ENCODE measurements around the gene GOLGA1. TPM values are rescaled to one million over a fixed set of nuclear protein-coding genes. Genes with fewer than 3 reads are reported as not detected.

GOLGA1 gene
- total RNA-seq, 1 experiment from 2014 or later, result 9.6 TPM

- TF ChIP-seq PRDM15 (CRISPR knock-in tag; IDR thresholded peaks at IDR 0.05), result no peak
- no peak for TF ChIP-seq KAT7 (CRISPR knock-in tag; IDR thresholded peaks at IDR 0.05; ENCODE audit: borderline replicate concordance)
Measured at GRCh38 chr9:124946167-124946566, 5.3 kb upstream of the GOLGA1 start (continued).

- Mint-ChIP-seq H3K9me3 (no peaks in the 10 kb centered on the region), H3K4me1 (peaks cover 14% of the 10 kb centered on the region), H3K27ac (peak overlapping the region; percentile 97), H3K36me3 (no peaks in the 10 kb centered on the region), H3K4me3 (peak overlapping the region; percentile 89), H3K27me3 (ENCODE audit: low read depth) (no peaks in the 10 kb centered on the region)
- TF ChIP-seq ESRRA (CRISPR knock-in tag; IDR thresholded peaks at IDR 0.05; ENCODE audit: borderline replicate concordance) (no peak), NFYB (CRISPR knock-in tag; conservative IDR thresholded peaks at IDR 0.05; ENCODE audit: low read depth) (no peak), ZNF671 (CRISPR knock-in tag; IDR thresholded peaks at IDR 0.05) (no peak), ZNF232 (CRISPR knock-in tag; IDR thresholded peaks at IDR 0.05) (no peak), MYBL2 (CRISPR knock-in tag; IDR thresholded peaks at IDR 0.05) (no peak), ZNF263 (CRISPR knock-in tag; IDR thresholded peaks at IDR 0.05; ENCODE audit: low read depth) (no peak), PRDM15 (CRISPR knock-in tag; IDR thresholded peaks at IDR 0.05) (peak; percentile 58), NR2C2 (CRISPR knock-in tag; IDR thresholded peaks at IDR 0.05) (no peak), CDX4 (CRISPR knock-in tag; IDR thresholded peaks at IDR 0.05; ENCODE audit: borderline replicate concordance) (no peak), ELF4 (CRISPR knock-in tag; IDR thresholded peaks at IDR 0.05; ENCODE audit: low read depth) (no peak)
- TF ChIP-seq, protein P1, sequence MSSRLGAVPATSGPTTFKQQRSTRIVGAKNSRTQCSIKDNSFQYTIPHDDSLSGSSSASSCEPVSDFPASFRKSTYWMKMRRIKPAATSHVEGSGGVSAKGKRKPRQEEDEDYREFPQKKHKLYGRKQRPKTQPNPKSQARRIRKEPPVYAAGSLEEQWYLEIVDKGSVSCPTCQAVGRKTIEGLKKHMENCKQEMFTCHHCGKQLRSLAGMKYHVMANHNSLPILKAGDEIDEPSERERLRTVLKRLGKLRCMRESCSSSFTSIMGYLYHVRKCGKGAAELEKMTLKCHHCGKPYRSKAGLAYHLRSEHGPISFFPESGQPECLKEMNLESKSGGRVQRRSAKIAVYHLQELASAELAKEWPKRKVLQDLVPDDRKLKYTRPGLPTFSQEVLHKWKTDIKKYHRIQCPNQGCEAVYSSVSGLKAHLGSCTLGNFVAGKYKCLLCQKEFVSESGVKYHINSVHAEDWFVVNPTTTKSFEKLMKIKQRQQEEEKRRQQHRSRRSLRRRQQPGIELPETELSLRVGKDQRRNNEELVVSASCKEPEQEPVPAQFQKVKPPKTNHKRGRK (CRISPR knock-in tag; IDR thresholded peaks at IDR 0.05; ENCODE audit: borderline replicate concordance), result no peak
- TF ChIP-seq, protein P2, sequence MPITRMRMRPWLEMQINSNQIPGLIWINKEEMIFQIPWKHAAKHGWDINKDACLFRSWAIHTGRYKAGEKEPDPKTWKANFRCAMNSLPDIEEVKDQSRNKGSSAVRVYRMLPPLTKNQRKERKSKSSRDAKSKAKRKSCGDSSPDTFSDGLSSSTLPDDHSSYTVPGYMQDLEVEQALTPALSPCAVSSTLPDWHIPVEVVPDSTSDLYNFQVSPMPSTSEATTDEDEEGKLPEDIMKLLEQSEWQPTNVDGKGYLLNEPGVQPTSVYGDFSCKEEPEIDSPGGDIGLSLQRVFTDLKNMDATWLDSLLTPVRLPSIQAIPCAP (CRISPR knock-in tag; IDR thresholded peaks at IDR 0.05), result no peak
- TF ChIP-seq, protein P3, sequence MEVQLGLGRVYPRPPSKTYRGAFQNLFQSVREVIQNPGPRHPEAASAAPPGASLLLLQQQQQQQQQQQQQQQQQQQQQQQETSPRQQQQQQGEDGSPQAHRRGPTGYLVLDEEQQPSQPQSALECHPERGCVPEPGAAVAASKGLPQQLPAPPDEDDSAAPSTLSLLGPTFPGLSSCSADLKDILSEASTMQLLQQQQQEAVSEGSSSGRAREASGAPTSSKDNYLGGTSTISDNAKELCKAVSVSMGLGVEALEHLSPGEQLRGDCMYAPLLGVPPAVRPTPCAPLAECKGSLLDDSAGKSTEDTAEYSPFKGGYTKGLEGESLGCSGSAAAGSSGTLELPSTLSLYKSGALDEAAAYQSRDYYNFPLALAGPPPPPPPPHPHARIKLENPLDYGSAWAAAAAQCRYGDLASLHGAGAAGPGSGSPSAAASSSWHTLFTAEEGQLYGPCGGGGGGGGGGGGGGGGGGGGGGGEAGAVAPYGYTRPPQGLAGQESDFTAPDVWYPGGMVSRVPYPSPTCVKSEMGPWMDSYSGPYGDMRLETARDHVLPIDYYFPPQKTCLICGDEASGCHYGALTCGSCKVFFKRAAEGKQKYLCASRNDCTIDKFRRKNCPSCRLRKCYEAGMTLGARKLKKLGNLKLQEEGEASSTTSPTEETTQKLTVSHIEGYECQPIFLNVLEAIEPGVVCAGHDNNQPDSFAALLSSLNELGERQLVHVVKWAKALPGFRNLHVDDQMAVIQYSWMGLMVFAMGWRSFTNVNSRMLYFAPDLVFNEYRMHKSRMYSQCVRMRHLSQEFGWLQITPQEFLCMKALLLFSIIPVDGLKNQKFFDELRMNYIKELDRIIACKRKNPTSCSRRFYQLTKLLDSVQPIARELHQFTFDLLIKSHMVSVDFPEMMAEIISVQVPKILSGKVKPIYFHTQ (CRISPR knock-in tag; IDR thresholded peaks at IDR 0.05), result 0 out of 2 replicates have a peak, but pooled peaks have one; percentile 8
- TF ChIP-seq, protein P4, sequence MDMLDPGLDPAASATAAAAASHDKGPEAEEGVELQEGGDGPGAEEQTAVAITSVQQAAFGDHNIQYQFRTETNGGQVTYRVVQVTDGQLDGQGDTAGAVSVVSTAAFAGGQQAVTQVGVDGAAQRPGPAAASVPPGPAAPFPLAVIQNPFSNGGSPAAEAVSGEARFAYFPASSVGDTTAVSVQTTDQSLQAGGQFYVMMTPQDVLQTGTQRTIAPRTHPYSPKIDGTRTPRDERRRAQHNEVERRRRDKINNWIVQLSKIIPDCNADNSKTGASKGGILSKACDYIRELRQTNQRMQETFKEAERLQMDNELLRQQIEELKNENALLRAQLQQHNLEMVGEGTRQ (CRISPR knock-in tag; IDR thresholded peaks at IDR 0.05), result no peak
- TF ChIP-seq, protein P5, sequence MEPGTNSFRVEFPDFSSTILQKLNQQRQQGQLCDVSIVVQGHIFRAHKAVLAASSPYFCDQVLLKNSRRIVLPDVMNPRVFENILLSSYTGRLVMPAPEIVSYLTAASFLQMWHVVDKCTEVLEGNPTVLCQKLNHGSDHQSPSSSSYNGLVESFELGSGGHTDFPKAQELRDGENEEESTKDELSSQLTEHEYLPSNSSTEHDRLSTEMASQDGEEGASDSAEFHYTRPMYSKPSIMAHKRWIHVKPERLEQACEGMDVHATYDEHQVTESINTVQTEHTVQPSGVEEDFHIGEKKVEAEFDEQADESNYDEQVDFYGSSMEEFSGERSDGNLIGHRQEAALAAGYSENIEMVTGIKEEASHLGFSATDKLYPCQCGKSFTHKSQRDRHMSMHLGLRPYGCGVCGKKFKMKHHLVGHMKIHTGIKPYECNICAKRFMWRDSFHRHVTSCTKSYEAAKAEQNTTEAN (CRISPR knock-in tag; IDR thresholded peaks at IDR 0.05), result no peak
- CTCF ChIA-PET, result no interaction called here
- peak; percentile 24 for DNase-seq (ENCODE audit: low spot score)
- POLR2A ChIA-PET, result interaction anchor here (1.0 kb wide), 1 partner anchor 202 kb away, joined by 4 read pairs; the partner anchor contains the start of gene SCAI
- ATAC-seq, result peak; percentile 1; the same call in 1 of the 2 replicates
Measured at GRCh38 chr9:124941679-124942561, 1.0 kb upstream of the GOLGA1 start.

All from WTC11 (cell line).